HG03039 (cell line): ENCODE measurements around the gene NAA16.
"Not testable (repeated sequence)": the region's sequence is repeated elsewhere in the genome, so short reads cannot be mapped to it uniquely, and the experiment has no call there.

Experiments used
- ATAC-seq: cut with Tn5 transposase; IDR thresholded peaks from one replicate; pipeline ENCODE4 v1.9.1; 2021; ENCODE audit warnings: mild to moderate bottlenecking, moderate library complexity; ENCODE audit not compliant: unreplicated experiment

The NAA16 gene

DNA sequence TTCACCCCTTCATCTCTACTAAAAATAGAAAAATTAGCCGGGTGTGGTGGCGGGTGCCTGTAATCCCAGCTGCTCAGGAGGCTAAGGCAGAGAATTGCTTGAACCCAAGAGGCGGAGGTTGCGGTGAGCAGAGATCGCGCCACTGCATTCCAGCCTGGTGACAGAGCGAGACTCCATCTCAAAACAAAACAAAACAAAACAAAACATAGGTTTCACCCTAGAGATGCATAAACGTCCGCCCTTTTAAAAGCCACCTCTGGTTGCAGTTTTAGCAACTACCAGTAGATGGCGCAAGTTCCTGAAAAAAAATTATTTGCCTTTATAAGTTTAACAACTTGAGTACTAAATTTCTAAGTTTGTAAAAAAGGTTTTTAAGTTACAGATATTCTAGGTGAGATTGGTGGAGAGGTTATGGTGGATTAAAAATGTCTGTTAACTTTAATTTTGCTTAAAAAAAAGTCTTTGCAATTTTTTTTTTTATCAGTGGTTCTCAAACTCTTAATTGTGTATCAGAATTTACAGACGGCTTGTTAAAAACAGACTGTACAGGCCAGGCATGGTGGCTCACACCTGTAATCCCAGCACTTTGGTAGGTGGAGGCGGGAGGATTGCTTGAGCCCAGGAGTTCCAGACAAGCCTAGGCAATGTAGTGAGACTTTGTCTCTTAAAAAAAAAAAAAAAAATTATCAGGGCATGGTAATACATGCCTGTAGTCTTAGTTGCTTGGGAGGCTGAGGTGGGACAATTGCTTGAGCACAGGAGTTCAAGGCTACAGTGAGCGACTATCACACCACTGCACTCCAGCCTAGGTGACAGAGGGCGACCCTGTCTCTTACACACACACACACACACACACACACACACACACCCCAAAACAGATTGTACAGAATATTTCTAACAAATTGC, 42.1 kb downstream of the NAA16 start:
- no peak for ATAC-seq

DNA sequence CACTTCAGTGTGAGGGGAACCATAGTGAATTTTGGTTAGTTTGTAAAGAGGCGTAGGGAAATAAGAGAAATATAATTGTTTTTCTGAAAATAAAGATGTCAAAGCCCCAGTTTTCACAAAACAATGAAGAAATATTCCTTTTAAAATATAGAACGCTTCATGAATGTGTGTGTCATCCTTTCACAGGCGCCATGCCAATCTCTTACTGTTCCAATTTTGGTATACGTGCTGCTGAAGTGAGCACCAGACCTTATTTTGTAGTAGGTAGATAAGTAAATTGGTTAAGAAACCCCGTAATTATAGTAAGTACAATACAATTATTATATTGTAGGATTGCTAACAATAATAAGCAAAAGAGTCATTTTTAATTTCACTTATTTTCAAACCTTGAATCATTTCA, 43.3 kb downstream of the NAA16 start:
- ATAC-seq, result no peak

GRCh38 chr13:41356385-41356648, 45.2 kb downstream of the NAA16 start:
- not testable (repeated sequence) for ATAC-seq

DNA sequence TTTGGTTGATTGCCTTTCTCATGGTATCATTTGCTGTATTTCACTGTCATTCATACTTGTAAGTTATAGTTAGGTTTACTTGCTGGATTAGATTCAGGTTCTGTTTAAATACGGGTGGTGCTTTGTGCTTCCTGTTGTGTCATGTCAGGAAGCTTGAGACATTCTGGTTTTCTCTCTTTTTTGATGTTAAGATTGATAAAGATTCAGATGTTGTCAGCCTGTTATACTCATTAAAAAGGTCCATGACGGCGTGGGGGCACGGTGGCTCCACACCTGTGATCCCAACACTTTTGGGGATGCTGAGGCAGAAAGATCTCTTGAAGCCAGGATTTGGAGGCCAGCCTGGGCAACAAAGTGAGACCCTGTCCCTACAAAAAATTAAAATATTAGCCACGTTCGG, 45.7 kb downstream of the NAA16 start:
- ATAC-seq, result no peak

DNA sequence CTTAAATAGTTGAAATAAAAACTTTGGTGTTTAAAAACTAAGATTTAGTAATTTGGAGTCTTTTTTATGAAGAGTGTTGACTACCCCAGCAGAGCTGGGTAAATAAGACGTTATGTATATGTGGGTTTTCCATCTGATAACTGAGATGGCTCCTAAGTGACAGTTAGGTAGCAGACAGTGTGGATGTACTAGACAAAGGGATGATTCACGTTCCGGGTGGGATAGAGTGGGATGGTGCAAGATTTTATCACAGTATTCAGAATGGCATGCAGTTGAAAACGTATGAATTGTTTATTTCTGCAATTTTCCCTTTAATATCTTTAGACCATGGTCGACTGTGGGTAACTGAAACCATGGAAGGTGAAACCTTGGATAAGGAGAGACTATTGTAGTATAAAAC, 50.4 kb downstream of the NAA16 start:
- ATAC-seq, result no peak

DNA sequence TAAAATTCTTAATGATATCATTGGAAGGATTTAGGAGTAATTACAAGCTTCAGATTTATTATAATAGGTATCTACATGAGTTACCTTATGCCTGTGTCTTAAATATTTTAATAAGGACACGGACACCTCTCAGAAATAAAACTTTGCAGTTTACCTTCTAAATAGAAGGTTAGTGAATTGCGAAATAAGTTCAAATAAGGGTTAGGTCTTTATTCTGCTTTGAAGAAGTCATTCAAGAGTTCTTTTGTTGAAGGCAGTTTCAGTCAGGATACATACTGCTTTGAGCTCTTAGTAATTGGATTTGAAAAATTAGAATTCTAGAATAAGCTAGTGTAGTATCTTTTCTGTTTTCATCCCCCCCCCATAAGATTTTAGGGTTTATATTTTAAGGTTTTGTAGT, 53.0 kb downstream of the NAA16 start:
- no peak for ATAC-seq

GRCh38 chr13:41365631-41366030, 54.6 kb downstream of the NAA16 start:
- ATAC-seq, result no peak

DNA sequence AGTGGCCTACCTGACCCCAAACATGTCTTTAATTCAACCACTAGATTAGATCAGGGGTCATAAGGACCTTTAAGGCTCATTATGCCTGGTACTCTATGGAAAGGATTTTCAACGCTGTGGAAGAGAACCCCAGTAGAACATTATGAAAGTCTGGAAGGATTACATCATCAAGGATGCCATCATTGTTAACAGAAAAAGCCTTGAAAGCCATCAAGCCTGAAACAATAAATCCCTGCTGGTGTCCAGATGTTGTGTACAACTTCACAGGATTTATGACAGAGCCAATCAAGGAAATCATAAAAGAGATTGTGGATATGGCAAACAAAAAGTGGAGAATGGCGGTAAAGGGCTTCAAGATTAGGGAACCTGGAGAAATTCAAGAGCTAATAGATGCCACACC, 59.7 kb downstream of the NAA16 start:
- ATAC-seq, result no peak

DNA sequence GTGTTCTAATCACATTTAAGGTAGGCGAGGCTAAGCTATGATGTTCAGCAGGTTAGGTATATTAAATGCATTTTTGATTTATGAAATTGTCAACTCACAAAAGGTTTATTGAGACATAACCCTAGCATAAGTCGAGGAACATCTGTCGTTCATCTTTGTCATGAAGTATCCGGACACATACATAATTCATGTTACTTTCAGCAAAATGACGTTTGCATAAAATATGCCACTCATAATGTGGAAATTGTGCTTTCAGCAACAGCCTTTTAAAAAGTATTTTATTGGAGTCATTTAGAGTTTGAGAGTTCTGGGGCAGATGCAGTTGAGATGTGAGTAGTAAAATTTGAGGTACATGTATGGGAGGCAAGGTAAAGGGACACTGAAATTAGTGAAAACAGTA, 66.4 kb downstream of the NAA16 start:
- ATAC-seq, result no peak

DNA sequence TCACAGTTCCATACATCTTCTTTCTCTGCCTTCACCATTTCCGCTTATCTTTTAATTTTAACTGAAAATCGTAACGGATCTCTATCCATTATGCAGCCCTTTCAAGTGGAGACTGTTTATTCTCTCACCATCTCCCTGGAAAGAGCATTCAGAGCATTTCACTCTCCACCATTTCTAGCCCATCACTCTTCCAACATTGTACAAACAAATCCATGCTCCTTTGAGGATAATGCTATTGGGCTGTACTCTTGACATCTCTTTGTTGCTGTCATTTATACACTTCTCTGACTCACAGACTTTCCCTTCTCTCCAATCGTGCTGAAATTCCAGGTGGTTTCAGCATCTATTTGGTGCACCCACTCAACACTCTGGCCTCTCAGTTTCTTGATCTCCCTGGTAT, 71.4 kb downstream of the NAA16 start:
- no peak for ATAC-seq

DNA sequence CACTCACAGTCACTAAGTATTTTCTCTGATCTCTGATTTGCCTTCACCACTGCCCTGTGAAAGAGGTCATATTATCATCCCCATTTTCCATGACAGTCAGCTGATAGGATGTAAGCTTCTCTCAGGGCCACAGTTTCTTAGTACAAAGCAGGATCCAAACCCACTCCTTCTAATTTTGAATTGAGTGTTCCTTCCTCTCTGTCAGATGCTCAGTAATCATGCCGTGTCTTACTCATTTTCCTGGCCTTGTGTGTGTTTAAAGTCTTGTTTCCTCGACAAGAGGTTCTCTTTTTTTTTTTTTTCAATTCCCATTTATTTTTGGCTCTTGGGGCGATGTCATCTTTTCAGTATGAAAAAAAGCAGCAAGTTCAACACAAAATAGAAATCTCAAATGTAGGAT, 72.3 kb downstream of the NAA16 start:
- no peak for ATAC-seq

- no peak for ATAC-seq
Measured at GRCh38 chr13:41384749-41385503, 73.9 kb downstream of the NAA16 start.

GRCh38 chr13:41386211-41386610, 75.1 kb downstream of the NAA16 start:
- ATAC-seq, result no peak

DNA sequence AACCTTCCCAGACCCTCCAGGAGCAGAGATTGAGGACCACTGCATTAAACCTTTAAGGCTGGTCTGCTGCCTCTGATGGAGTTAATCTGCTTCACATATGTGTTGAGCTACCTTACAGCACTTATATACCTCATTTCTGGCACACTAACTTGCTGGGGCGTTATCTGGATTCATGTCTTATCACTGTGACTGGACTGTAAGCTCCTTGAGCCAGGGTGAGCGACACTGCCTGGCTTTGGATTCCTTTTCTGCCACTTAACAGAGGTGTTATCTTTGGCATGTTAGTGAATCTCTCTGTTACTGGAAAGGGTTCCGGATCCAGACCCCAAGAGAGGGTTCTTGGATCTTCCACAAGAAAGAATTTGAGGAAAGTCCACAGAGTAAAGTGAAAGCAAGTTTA, 76.5 kb downstream of the NAA16 start:
- no peak for ATAC-seq

GRCh38 chr13:41388143-41388881, 77.2 kb downstream of the NAA16 start:
- no peak for ATAC-seq

- ATAC-seq, result no peak
Measured at GRCh38 chr13:41389580-41389979, 78.5 kb downstream of the NAA16 start.

DNA sequence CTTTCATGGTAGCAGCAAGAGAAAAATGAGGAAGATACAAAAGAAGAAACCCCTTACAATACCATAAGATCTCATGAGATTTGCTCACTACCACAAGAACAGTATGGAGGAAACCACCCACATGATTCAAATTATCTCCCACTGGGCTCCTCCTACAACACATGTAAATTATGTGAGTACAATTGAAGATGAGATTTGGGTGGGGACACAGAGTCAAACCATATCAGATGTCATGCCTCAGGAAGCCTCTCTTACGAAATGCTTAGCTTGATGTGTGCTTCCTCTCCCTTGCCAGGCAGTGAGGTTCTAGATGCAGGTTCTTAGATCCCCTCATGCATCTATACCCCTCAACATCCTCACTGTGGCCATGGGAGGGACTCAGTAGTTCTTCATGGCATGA, 83.1 kb downstream of the NAA16 start:
- no peak for ATAC-seq

DNA sequence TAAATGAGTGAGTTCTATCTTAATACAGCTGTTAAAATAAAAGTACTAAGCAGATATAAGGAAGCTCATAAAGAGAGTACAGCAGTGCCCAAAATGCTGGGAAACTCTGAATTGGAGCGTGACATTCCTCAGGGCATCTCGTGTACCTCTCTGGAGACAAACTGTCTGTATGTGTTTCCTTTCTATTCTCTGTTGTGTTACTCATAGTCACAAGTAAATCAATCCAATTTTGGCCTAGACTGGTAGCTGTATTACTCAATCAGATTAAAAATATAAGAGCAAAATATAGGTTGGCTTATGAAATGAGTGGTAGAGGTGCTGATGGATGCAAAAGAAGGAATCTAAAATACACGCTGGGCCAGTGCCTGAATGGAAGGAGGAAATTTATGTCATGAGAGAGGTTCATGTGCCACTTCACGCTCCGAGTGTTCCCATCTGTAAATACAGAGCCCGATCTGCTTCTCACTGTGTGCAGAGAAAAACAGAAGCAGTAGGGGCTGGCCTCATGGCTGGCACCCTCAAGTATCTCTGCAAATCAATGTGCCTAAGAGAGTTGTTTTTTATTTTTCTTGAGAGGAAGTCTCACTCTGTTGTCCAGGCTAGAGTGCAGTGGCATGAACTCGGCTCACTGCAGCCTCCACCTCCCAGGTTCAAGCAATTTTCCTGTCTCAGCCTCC, 87.6 kb downstream of the NAA16 start:
- no peak for ATAC-seq

DNA sequence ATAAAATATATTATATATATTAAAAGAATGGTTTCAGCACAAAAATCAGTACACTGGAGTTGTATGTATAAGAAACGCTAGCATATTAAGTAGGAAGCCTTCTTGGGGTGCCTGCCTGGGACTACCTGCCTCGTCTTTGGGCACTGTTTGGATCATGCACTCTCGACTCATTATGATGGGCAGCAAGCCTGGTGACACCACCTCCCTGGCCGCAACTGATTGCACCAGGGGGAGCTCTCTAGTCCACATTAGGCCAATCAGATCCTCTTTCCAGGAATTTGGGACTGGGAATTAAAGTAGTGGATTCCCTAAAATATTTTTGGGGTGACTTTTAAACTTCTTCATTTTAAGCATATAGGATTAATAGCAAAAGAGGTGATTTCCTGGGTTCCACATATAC, 90.3 kb downstream of the NAA16 start:
- no peak for ATAC-seq

GRCh38 chr13:41402691-41403511, 91.8 kb downstream of the NAA16 start:
- ATAC-seq, result no peak
